CD4-positive, alpha-beta T cell treated with Interleukin-4 for 1 hour (primary cell): ENCODE measurements around the gene FLVCR2.
"Not testable (repeated sequence)": the region's sequence is repeated elsewhere in the genome, so short reads cannot be mapped to it uniquely, and the experiment has no call there.

ENCODE experiments used
- DNase-seq, 2 donors: peaks; one replicate each; pipeline ENCODE4 v3.0.0-alpha.2; 2020 to 2022

The FLVCR2 gene

GRCh38 chr14:75673345-75674035 lies 95.1 kb downstream of the FLVCR2 start:
- DNase-seq, result no peak

DNA sequence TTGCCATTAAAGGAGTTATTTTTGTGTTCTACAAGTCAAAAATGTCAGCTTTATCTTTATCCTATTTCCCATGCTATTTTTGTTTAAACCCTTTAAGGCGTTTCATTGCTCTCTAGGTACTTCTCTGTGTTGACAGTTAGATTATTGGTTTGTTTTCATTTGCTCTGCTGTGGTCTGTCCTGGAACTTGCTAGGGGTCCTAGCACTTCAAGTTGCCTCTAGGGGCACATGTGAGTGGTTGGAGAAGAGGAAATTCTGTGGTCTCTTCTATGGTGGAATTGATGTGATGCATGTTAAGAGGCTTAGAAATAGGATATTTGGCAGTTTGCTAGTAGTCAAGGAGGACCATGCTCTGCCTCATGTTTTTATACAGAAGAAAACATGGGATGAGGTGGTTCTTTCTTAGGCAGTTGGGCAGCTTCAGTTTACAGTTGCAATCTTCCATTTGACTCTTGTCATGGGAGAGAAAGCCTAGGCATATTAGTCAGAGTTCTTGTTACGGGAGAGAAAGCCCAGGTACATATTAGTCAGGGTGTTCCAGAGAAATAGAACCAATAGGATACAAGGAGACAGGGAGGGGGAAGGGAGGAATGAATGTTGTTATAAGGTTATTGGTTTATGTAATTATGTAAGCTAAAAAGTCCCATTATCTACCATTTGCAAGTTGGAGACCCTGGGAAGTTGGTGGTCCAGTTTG lies 97.0 kb downstream of the FLVCR2 start:
- no peak for DNase-seq

DNA sequence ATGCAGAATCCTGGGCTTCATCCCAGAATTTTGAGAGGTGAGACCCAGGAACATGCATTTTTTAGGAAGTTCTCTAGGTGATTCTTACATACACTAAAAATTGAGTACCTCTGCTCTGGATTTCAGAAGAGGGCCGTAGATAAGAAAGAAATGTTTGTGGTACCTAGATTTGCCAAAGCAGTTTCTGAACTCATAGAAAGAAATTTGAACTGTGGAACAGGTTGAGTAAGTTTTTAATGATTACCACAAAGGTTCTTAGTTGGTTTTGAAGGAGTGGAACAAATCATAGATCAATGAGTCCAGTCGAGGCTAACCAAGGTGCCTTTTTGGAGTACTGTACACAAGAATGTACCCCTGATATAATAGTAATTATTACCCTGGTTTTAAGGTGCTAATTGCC lies 107.5 kb downstream of the FLVCR2 start:
- DNase-seq, result no peak

DNA sequence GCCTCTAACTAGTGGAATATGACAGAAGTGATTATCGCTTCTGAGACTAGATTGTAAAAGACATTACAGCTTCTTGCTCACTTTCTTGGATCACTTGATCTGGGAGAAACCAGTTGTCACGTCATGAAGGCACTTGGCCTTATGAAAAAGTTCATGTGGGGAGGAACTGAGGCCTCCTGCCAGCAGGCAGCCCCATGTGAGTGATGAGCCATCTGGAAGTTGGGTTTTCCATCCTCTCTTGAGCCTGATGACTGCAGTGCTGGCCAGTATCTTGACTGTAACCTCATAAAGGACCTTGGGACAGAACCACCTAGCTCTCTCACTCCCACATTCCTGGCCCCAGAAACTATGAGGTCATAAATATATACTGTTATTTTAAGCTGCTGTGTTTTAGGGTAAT lies 110.6 kb downstream of the FLVCR2 start:
- no peak for DNase-seq

DNA sequence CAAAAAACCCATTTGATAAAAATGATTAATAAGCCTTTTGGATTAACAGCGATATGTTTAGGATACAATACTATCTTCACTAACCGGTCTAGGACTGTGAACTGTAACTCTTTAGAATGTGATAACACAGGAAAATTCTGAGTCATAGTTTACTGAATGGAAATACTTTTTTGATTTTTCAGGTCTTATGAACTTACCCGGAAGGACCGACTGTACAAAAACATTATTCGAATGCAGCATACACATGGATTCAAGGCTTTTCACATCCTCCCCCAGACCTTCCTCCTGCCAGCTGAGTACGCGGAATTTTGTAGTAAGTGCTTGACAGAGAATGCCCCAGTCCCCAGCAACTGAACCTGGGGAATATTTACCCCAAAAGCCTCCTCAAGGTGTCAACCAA lies 111.6 kb downstream of the FLVCR2 start:
- DNase-seq, result no peak

DNA sequence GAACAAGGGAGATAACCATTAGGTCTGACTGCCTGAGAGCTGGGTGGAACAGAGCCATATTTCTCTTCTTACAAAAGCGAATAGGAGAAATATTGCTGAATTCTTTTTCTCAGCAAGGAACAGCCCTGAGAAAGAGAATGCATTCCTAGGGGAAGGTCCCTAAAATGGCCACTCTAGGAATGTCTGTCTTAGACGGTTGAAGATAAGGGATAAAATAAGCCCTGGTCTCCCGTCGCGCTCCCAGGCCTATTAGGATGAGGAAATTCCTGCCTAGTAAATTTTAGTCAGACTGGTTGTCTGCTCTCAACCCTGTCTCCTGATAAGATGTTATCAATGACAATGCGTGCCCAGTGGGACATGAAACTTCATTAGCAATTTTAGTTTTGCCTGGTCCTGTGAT lies 116.6 kb downstream of the FLVCR2 start:
- DNase-seq, result not testable (repeated sequence)

DNA sequence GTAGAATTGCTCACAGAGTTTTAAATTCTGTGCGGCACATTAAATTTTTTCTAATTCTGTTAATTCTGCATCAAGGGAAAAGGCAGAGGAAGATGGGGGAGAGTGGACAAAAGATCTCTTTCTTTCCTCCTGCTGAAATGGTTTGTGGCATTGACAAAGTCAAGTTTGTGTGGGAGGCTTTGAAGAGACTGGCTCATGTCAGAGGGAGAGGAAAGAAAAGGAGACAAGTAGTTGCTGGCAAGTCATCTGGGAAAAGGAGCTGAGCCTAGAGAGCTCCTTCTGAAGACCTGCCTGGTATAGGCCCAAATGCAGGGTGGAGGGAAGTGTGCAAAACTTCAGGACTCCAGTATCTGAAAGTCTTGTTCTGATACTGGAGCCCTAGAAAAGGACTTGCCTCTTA lies 119.0 kb downstream of the FLVCR2 start:
- no peak for DNase-seq
